Fibroblast of mammary gland (primary cell): Measurements from ENCODE around the gene PUM1.

ENCODE experiments used
- DNase-seq: peaks from one replicate; pipeline ENCODE4 v3.0.0-alpha.2; 2010; ENCODE audit warnings: low read depth
- H3K4me3 ChIP-seq: 2 replicates; pipeline ENCODE4 v1.5.1; 2011; ENCODE audit warnings: low read depth, mild to moderate bottlenecking, low read length, moderate library complexity; ENCODE audit not compliant: control insufficient read depth
- TF ChIP-seq, protein P1 (sequence below): conservative IDR thresholded peaks from 2 replicates; pipeline ENCODE4 v1.5.1; 2011; ENCODE audit warnings: low read depth, low read length, inconsistent platforms; ENCODE audit not compliant: control insufficient read depth, insufficient read depth

Gene PUM1

DNA sequence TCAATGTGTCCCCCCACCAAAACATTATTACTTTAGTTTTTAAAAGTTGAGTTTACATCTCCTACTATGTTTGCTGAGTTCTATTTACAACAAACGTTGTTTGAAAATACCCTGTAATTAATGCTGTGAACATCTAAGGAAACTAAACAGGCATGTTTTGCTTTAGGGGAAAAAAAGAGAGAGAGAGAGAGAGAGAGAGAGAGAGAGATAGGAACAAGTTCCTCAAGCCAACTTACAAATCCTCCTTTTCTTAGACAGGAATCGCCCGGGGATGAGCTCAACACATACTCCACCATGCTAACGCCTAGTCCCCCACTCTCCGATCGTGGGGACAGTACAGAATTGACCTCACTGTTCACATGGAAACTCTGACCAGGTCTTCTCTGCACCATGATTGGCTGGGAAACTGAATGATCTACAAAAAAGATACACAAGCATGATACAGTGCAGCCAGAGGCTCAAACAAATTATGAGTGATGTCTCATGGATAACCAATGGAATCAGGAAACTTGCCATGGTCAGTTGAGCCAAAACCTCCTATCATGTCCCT lies 59.8 kb downstream of the PUM1 start:
- no peak for DNase-seq
- TF ChIP-seq, protein P1, sequence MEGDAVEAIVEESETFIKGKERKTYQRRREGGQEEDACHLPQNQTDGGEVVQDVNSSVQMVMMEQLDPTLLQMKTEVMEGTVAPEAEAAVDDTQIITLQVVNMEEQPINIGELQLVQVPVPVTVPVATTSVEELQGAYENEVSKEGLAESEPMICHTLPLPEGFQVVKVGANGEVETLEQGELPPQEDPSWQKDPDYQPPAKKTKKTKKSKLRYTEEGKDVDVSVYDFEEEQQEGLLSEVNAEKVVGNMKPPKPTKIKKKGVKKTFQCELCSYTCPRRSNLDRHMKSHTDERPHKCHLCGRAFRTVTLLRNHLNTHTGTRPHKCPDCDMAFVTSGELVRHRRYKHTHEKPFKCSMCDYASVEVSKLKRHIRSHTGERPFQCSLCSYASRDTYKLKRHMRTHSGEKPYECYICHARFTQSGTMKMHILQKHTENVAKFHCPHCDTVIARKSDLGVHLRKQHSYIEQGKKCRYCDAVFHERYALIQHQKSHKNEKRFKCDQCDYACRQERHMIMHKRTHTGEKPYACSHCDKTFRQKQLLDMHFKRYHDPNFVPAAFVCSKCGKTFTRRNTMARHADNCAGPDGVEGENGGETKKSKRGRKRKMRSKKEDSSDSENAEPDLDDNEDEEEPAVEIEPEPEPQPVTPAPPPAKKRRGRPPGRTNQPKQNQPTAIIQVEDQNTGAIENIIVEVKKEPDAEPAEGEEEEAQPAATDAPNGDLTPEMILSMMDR, result no peak
- H3K4me3 ChIP-seq, result no peak overlapping the region

DNA sequence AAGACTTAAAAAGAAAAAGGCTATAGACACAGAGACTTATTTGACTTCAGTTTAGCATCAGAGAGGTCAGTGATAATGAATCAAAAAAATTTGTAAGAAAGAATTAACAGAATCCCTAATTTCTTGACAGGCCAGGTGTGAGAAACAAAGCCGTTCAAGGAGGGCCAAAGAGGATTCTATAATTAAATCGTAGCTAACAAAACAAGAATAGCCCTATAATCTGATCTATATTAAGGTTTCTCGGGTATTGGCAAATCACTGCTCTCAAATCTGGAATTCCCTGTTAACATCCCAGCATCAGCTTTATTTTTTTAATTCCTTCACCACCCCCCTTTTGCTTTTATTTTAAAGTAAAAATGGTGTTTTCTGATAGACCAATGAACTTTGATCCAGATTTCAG lies 60.3 kb downstream of the PUM1 start:
- TF ChIP-seq, protein P1, result no peak
- no peak overlapping the region for H3K4me3 ChIP-seq
- no peak for DNase-seq

DNA sequence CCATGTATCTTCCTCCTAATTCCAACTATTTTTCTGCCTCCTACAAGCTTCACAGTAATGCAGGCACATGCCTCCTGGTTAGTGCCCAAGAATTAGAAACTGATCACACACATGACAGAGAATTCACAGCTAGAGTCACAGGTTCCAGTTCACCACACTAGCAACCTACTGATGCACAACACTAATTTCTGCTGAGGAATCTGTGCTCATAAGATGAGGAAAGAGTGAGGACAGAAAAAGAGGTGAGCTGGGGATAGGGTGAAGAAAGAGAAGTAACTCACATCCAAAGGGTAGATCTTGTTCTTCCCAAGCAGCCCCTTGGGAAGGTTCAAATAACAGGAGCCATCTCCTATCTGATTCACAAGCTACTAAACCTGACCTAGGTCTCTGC lies 61.3 kb downstream of the PUM1 start:
- TF ChIP-seq, protein P1, result no peak
- DNase-seq, result no peak
- no peak overlapping the region for H3K4me3 ChIP-seq

DNA sequence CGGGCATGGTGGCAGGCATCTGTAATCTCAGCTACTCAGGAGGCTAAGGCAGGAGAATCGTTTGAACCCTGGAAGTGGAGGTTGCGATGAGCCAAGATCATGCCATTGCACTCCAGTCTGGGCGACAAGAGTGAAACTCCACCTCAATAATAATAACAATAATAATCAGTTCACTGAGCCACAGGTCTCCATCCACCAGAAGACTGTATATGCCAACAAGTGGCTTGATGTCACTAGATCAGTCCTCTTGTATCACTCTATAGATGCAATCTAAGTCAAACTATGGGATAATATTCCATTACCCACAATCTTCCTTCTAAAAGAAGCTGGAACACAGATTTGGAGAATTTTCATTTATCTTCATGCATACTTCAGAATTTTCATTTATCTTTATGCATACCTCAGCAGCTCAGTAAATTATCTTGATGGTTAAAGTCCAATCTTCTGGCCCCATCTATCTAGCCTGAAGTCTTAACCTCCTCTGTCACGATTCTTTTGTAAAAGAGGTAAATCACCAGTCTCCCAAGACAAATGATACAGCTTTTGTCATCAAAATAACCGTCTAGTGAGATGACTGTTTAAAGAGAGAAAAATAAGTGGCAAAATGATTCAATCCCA lies 61.8 kb downstream of the PUM1 start:
- TF ChIP-seq, protein P1, result no peak
- H3K4me3 ChIP-seq, result no peak overlapping the region
- no peak for DNase-seq

DNA sequence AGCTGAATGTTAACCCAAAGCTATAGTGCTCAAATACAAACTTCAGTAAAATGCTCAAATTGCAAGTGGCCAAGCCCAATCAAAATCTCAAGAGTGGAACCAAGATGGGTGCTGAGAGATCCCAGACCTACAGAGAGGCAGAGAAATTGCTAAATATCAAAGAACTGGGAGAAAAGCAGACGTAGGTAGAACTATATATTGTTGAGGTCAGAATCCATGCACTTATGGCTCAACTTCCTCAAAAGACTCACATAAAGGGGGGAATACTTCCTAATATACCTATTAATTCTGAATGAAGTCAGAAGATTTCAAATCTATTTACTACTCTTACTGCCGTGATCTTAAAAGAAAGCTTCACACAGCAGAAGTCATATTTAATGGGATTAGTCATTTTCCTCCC lies 65.2 kb downstream of the PUM1 start:
- H3K4me3 ChIP-seq, result no peak overlapping the region
- DNase-seq, result no peak
- TF ChIP-seq, protein P1, result no peak

DNA sequence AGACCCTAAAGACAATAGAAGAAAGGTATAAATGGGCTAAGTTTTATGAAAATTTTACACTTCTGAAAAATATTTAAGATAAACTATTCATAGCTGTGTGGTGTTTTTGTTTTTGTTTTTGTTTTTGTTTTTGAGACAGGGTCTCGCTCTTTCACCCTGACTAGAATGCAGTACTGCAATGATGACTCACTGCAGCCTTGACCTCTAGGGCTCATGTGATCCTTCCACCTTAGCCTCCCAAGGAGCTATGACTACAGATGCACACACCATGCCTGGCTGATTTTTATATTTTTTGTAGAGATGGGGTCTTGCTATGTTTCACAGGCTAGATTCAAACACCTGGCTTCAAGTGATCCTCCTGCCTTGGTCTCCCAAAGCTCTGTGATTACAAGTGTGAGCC lies 66.6 kb downstream of the PUM1 start:
- H3K4me3 ChIP-seq, result no peak overlapping the region
- DNase-seq, result no peak
- TF ChIP-seq, protein P1, result no peak

DNA sequence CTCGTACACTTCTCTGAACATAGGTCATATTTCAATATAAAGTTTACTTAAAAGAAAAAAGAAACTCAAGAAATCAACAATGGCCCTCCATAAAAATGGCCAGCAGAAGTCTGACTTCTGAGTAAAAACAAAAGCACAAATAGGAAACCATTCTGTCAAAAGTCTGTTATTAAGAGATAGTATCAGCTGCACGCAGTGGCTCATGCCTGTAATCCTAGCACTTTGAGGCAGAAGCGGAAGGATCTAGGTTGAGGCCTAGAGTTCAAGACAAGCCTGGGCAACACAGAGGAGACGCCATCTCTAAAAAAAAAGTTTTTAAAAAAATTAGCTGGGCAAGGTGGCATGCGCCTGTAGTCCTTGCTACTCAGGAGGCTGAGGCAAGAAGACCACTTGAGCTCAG lies 67.3 kb downstream of the PUM1 start:
- H3K4me3 ChIP-seq, result no peak overlapping the region
- TF ChIP-seq, protein P1, result no peak
- DNase-seq, result no peak
